GM23338 (cell line): ENCODE measurements around the gene MS4A15. TPM values are rescaled to one million over a fixed set of nuclear protein-coding genes. Genes with fewer than 3 reads are reported as not detected.

Experiments used
- ATAC-seq: fragments of 200-7000 bp; cut with Tn5 transposase; 3 replicates; pipeline ENCODE4 v1.9.1; 2020
- DNase-seq: peaks from one replicate; pipeline ENCODE4 v3.0.0-alpha.2; 2015; ENCODE audit warnings: low spot score
- H2AFZ ChIP-seq: fragments of 200-600 bp; sonication (generic); 2 replicates; pipeline ENCODE4 v1.8.0; 2016; ENCODE audit warnings: antibody characterized with exemption, mild to moderate bottlenecking, moderate library complexity
- H3F3A ChIP-seq: fragments of 200-600 bp; sonication (generic); replicated peaks from 2 replicates; pipeline ENCODE4 v1.8.0; 2017; ENCODE audit warnings: antibody characterized with exemption, mixed run types, low read depth
- H3K27ac ChIP-seq: fragments of 200-600 bp; sonication (generic); 2 replicates; pipeline ENCODE4 v1.6.1; 2016; ENCODE audit warnings: low read depth
- H3K27me3 ChIP-seq: fragments of 200-600 bp; sonication (generic); 2 replicates; pipeline ENCODE4 v1.8.0; 2016; ENCODE audit warnings: mild to moderate bottlenecking, mixed run types, moderate library complexity; ENCODE audit not compliant: insufficient read depth
- H3K36me3 ChIP-seq: fragments of 200-600 bp; sonication (generic); 2 replicates; pipeline ENCODE4 v1.8.0; 2016; ENCODE audit warnings: mild to moderate bottlenecking; ENCODE audit not compliant: insufficient read depth
- H3K4me1 ChIP-seq: fragments of 200-600 bp; sonication (generic); 2 replicates; pipeline ENCODE4 v1.8.0; 2016; ENCODE audit warnings: mild to moderate bottlenecking, moderate library complexity; ENCODE audit not compliant: insufficient read depth
- H3K4me2 ChIP-seq: fragments of 200-600 bp; sonication (generic); 2 replicates; pipeline ENCODE4 v1.7.1; 2017; ENCODE audit warnings: mixed run types
- H3K4me3 ChIP-seq: fragments of 200-600 bp; sonication (generic); 2 replicates; pipeline ENCODE4 v1.6.1; 2016; ENCODE audit warnings: mixed run types
- H3K79me2 ChIP-seq: fragments of 200-600 bp; sonication (generic); replicated peaks from 2 replicates; pipeline ENCODE4 v1.8.0; 2017; ENCODE audit warnings: mild to moderate bottlenecking; ENCODE audit not compliant: insufficient read depth
- H3K9me2 ChIP-seq: fragments of 200-600 bp; sonication (generic); 2 replicates; pipeline ENCODE4 v1.8.0; 2017; ENCODE audit not compliant: insufficient read depth
- H4K20me1 ChIP-seq: fragments of 200-600 bp; sonication (generic); replicated peaks from 2 replicates; pipeline ENCODE4 v1.8.0; 2017; ENCODE audit warnings: mild to moderate bottlenecking; ENCODE audit not compliant: insufficient read depth
- H3K27ac Mint-ChIP-seq: 2 replicates; pipeline ENCODE4 v1.8.0; 2020; ENCODE audit warnings: inconsistent platforms, mild to moderate bottlenecking, moderate library complexity, mixed read lengths
- H3K27me3 Mint-ChIP-seq: 3 replicates; pipeline ENCODE4 v1.8.0; 2022; ENCODE audit warnings: low read depth, mild to moderate bottlenecking, moderate library complexity, mixed read lengths, inconsistent platforms; ENCODE audit not compliant: insufficient read depth, poor library complexity
- H3K36me3 Mint-ChIP-seq: 3 replicates; pipeline ENCODE4 v1.8.0; 2021; ENCODE audit warnings: low read depth, mild to moderate bottlenecking, inconsistent platforms, moderate library complexity, mixed read lengths
- H3K4me1 Mint-ChIP-seq: 3 replicates; pipeline ENCODE4 v1.8.0; 2020; ENCODE audit warnings: mild to moderate bottlenecking, inconsistent platforms, mixed read lengths
- H3K4me3 Mint-ChIP-seq: 3 replicates; pipeline ENCODE4 v1.8.0; 2021; ENCODE audit warnings: moderate library complexity, mild to moderate bottlenecking, inconsistent platforms, mixed read lengths
- H3K9me3 Mint-ChIP-seq: 3 replicates; pipeline ENCODE4 v1.8.0; 2020; ENCODE audit warnings: moderate library complexity, mild to moderate bottlenecking, inconsistent platforms, mixed read lengths
- CREB1 ChIP-seq: fragments of 250-450 bp; sonication (Bioruptor Pico); IDR thresholded peaks from 2 replicates; pipeline ENCODE4 v1.5.0; 2020; ENCODE audit warnings: low read depth, mild to moderate bottlenecking, moderate library complexity
- EZH2 ChIP-seq: fragments of 200-600 bp; sonication (generic); IDR thresholded peaks from one replicate; pipeline ENCODE4 v1.8.0; 2017; ENCODE audit warnings: antibody characterized with exemption, mild to moderate bottlenecking, low read depth; ENCODE audit not compliant: unreplicated experiment
- JUNB ChIP-seq: IDR thresholded peaks from one replicate; pipeline ENCODE4 v1.6.1; 2016; ENCODE audit warnings: antibody characterized with exemption; ENCODE audit not compliant: unreplicated experiment
- NANOG ChIP-seq: IDR thresholded peaks from 2 replicates; pipeline ENCODE4 v1.6.1; 2016; ENCODE audit warnings: antibody characterized with exemption, borderline replicate concordance
- POLR2AphosphoS5 ChIP-seq: IDR thresholded peaks from 2 replicates; pipeline ENCODE4 v1.6.1; 2016; ENCODE audit warnings: antibody characterized with exemption, low read depth
- STAT1 ChIP-seq: IDR thresholded peaks from one replicate; pipeline ENCODE4 v1.6.1; 2016; ENCODE audit warnings: antibody characterized with exemption; ENCODE audit not compliant: unreplicated experiment
- ZNF114 ChIP-seq: fragments of 250-450 bp; sonication (Bioruptor Pico); IDR thresholded peaks from 2 replicates; pipeline ENCODE4 v1.5.0; 2020; ENCODE audit warnings: mild to moderate bottlenecking, moderate library complexity
- ZNF331 ChIP-seq: fragments of 250-450 bp; sonication (Bioruptor Pico); IDR thresholded peaks from 2 replicates; pipeline ENCODE4 v1.5.0; 2020; ENCODE audit warnings: low read depth, mild to moderate bottlenecking, moderate library complexity
- polyA plus RNA-seq: library from polyadenylated mRNA; unstranded; fragments of >200 nt; fragmentation: Nextera tagmentation; extraction: Ambion mirVana; gene quantifications from 2 replicates; pipeline ENCODE4 v1.2.1, GENCODE V29; 2016
- total RNA-seq: library from RNA; depleted of rRNA; stranded (reverse); fragments of >200 nt; shearing (Covaris generic); gene quantifications from 2 replicates; pipeline ENCODE4 v1.2.3, GENCODE V29; 2014
- TF ChIP-seq, protein P1 (sequence below), 2 experiments: fragments of 200-600 bp in 1 of 2; sonication (generic) in 1 of 2; conservative IDR thresholded peaks; 2 replicates each; pipeline versions ENCODE4 v1.5.1 to v1.6.1; 2016 to 2017; ENCODE audit warnings: antibody characterized with exemption in 2 of 2, low read depth in 2 of 2, mild to moderate bottlenecking in 2 of 2, moderate library complexity in 1 of 2
- TF ChIP-seq, protein P2 (sequence below): IDR thresholded peaks from 2 replicates; pipeline ENCODE4 v1.6.1; 2016; ENCODE audit warnings: antibody characterized with exemption
- TF ChIP-seq, protein P3 (sequence below): fragments of 250-450 bp; sonication (Bioruptor Pico); IDR thresholded peaks from 2 replicates; pipeline ENCODE4 v1.5.0; 2020; ENCODE audit warnings: mild to moderate bottlenecking, moderate library complexity

The MS4A15 gene
- total and polyA plus RNA-seq, 2 experiments from 2014 or later: 0.44 TPM; not detected in 1

DNA sequence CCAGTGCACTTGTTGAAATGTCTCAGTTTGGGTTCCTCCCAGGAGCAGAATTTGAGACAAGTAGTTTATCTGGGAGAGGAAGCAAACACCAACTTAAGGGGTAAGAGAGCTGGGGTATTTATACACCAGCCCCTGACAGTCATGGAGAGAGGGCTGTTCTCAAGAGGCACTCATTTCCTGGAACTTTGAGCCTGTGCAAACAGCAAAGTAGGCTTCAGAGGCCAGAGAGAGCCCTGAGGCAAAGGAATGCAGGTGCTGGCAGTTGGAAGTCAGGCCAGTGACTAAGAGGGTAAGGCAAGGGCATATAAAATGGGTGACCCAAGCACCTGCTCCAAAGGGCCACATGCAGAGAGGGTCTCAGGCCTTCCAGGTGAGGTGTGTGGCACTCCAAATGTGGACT lies 16.1 kb upstream of the MS4A15 start (continued):
- TF ChIP-seq EZH2: no peak
- no peak for TF ChIP-seq NANOG

DNA sequence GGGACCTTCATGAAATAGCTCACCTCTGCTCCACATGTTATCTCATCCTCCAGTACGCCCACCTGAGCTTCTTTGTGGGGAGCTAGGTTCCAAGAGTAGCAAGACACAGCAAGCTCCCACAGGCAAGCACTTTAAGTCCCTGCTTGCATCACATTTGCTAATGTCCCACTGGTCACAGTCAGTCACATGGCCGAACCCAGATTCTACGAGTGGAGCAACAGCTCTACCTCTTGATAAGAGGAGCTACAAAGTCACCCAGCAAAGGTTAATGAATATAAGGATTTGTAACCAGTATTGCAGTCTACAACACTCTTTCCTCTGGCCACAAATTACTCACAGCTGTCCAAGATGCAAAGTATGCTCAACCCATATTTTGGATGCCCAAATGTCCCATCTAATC lies 15.2 kb upstream of the MS4A15 start:
- no peaks in the 10 kb centered on the region for H3K4me1 ChIP-seq
- H3K27ac ChIP-seq: no peak overlapping the region
- ATAC-seq (no peak), DNase-seq (no peak)
- peaks cover 7% of the 10 kb centered on the region for H3K27me3 Mint-ChIP-seq
- H2AFZ ChIP-seq: no peak overlapping the region
- H3K4me2 ChIP-seq: no peak overlapping the region
- no peak overlapping the region for H3K27ac Mint-ChIP-seq
- H3F3A ChIP-seq: no peaks in the 10 kb centered on the region
- H3K27me3 ChIP-seq: no peaks in the 10 kb centered on the region
- no peak overlapping the region for H3K4me3 ChIP-seq
- H3K4me3 Mint-ChIP-seq: no peak overlapping the region
- H4K20me1 ChIP-seq: no peaks in the 10 kb centered on the region
- no peak for TF ChIP-seq EZH2
- TF ChIP-seq, protein P1, sequence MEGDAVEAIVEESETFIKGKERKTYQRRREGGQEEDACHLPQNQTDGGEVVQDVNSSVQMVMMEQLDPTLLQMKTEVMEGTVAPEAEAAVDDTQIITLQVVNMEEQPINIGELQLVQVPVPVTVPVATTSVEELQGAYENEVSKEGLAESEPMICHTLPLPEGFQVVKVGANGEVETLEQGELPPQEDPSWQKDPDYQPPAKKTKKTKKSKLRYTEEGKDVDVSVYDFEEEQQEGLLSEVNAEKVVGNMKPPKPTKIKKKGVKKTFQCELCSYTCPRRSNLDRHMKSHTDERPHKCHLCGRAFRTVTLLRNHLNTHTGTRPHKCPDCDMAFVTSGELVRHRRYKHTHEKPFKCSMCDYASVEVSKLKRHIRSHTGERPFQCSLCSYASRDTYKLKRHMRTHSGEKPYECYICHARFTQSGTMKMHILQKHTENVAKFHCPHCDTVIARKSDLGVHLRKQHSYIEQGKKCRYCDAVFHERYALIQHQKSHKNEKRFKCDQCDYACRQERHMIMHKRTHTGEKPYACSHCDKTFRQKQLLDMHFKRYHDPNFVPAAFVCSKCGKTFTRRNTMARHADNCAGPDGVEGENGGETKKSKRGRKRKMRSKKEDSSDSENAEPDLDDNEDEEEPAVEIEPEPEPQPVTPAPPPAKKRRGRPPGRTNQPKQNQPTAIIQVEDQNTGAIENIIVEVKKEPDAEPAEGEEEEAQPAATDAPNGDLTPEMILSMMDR (conservative IDR thresholded peaks at IDR 0.05; ENCODE audit: low read depth in 2 of 2): no peak
- no peak for TF ChIP-seq NANOG
- no peak for TF ChIP-seq JUNB
- TF ChIP-seq POLR2AphosphoS5: no peak
- TF ChIP-seq ZNF331 (CRISPR knock-in tag): no peak
- no peak for TF ChIP-seq ZNF114
- TF ChIP-seq CREB1 (CRISPR knock-in tag): no peak
- TF ChIP-seq, protein P2, sequence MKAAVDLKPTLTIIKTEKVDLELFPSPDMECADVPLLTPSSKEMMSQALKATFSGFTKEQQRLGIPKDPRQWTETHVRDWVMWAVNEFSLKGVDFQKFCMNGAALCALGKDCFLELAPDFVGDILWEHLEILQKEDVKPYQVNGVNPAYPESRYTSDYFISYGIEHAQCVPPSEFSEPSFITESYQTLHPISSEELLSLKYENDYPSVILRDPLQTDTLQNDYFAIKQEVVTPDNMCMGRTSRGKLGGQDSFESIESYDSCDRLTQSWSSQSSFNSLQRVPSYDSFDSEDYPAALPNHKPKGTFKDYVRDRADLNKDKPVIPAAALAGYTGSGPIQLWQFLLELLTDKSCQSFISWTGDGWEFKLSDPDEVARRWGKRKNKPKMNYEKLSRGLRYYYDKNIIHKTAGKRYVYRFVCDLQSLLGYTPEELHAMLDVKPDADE: no peak
- TF ChIP-seq, protein P3, sequence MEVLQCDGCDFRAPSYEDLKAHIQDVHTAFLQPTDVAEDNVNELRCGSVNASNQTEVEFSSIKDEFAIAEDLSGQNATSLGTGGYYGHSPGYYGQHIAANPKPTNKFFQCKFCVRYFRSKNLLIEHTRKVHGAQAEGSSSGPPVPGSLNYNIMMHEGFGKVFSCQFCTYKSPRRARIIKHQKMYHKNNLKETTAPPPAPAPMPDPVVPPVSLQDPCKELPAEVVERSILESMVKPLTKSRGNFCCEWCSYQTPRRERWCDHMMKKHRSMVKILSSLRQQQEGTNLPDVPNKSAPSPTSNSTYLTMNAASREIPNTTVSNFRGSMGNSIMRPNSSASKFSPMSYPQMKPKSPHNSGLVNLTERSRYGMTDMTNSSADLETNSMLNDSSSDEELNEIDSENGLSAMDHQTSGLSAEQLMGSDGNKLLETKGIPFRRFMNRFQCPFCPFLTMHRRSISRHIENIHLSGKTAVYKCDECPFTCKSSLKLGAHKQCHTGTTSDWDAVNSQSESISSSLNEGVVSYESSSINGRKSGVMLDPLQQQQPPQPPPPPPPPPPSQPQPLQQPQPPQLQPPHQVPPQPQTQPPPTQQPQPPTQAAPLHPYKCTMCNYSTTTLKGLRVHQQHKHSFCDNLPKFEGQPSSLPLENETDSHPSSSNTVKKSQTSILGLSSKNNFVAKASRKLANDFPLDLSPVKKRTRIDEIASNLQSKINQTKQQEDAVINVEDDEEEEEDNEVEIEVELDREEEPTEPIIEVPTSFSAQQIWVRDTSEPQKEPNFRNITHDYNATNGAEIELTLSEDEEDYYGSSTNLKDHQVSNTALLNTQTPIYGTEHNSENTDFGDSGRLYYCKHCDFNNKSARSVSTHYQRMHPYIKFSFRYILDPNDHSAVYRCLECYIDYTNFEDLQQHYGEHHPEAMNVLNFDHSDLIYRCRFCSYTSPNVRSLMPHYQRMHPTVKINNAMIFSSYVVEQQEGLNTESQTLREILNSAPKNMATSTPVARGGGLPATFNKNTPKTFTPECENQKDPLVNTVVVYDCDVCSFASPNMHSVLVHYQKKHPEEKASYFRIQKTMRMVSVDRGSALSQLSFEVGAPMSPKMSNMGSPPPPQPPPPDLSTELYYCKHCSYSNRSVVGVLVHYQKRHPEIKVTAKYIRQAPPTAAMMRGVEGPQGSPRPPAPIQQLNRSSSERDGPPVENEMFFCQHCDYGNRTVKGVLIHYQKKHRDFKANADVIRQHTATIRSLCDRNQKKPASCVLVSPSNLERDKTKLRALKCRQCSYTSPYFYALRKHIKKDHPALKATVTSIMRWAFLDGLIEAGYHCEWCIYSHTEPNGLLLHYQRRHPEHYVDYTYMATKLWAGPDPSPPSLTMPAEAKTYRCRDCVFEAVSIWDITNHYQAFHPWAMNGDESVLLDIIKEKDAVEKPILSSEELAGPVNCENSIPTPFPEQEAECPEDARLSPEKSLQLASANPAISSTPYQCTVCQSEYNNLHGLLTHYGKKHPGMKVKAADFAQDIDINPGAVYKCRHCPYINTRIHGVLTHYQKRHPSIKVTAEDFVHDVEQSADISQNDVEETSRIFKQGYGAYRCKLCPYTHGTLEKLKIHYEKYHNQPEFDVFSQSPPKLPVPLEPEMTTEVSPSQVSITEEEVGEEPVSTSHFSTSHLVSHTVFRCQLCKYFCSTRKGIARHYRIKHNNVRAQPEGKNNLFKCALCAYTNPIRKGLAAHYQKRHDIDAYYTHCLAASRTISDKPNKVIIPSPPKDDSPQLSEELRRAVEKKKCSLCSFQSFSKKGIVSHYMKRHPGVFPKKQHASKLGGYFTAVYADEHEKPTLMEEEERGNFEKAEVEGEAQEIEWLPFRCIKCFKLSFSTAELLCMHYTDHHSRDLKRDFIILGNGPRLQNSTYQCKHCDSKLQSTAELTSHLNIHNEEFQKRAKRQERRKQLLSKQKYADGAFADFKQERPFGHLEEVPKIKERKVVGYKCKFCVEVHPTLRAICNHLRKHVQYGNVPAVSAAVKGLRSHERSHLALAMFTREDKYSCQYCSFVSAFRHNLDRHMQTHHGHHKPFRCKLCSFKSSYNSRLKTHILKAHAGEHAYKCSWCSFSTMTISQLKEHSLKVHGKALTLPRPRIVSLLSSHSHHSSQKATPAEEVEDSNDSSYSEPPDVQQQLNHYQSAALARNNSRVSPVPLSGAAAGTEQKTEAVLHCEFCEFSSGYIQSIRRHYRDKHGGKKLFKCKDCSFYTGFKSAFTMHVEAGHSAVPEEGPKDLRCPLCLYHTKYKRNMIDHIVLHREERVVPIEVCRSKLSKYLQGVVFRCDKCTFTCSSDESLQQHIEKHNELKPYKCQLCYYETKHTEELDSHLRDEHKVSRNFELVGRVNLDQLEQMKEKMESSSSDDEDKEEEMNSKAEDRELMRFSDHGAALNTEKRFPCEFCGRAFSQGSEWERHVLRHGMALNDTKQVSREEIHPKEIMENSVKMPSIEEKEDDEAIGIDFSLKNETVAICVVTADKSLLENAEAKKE: no peak
- no peak for TF ChIP-seq STAT1
- no peaks in the 10 kb centered on the region for H3K9me2 ChIP-seq
- no peaks in the 10 kb centered on the region for H3K79me2 ChIP-seq
- H3K36me3 Mint-ChIP-seq: no peaks in the 10 kb centered on the region; the same call in 2 of the 3 replicates
- peaks cover 2% of the 10 kb centered on the region; the same call in 2 of the 3 replicates for H3K9me3 Mint-ChIP-seq
- H3K36me3 ChIP-seq: no peaks in the 10 kb centered on the region
- peaks cover 7% of the 10 kb centered on the region; the same call in 2 of the 3 replicates for H3K4me1 Mint-ChIP-seq
